NCI-H82 (cell line): ENCODE data around the gene CDKN2B-AS1.
"Not testable (repeated sequence)": the region's sequence is repeated elsewhere in the genome, so short reads cannot be mapped to it uniquely, and the experiment has no call there.

Experiments
- DNase-seq: peaks from one replicate; lab custom pipeline; 2025; lab: John Stamatoyannopoulos, UW

CDKN2B-AS1 gene

GRCh38 chr9:21994556-21995005 is at the start of gene CDKN2B-AS1:
Gene CDKN2B-AS1, plus strand, starts transcription at chr9:21994791.
- DNase-seq, result peak; percentile 92

GRCh38 chr9:21945606-21946005 is 49.0 kb upstream of the CDKN2B-AS1 start:
- no peak for DNase-seq

- DNase-seq, result no peak
Measured at GRCh38 chr9:21958833-21959232, 35.8 kb upstream of the CDKN2B-AS1 start.

GRCh38 chr9:21959268-21959667 is 35.3 kb upstream of the CDKN2B-AS1 start:
- not testable (repeated sequence) for DNase-seq

GRCh38 chr9:21961569-21961968 is 33.0 kb upstream of the CDKN2B-AS1 start:
- DNase-seq, result no peak

- DNase-seq, result no peak
Measured at GRCh38 chr9:21964925-21965385, 29.6 kb upstream of the CDKN2B-AS1 start.

GRCh38 chr9:21965401-21965951 is 29.1 kb upstream of the CDKN2B-AS1 start:
- no peak for DNase-seq

- no peak for DNase-seq
Measured at GRCh38 chr9:21966140-21966851, 28.3 kb upstream of the CDKN2B-AS1 start.

- DNase-seq, result no peak
Measured at GRCh38 chr9:21967169-21967568, 27.4 kb upstream of the CDKN2B-AS1 start.

GRCh38 chr9:21967702-21968101 is 26.9 kb upstream of the CDKN2B-AS1 start:
- no peak for DNase-seq

GRCh38 chr9:21968331-21969010 is 26.1 kb upstream of the CDKN2B-AS1 start:
- no peak for DNase-seq

- DNase-seq, result no peak
Measured at GRCh38 chr9:21969011-21969940, 25.3 kb upstream of the CDKN2B-AS1 start.

- no peak for DNase-seq
Measured at GRCh38 chr9:21969951-21970799, 24.4 kb upstream of the CDKN2B-AS1 start.

- no peak for DNase-seq
Measured at GRCh38 chr9:21970800-21971640, 23.6 kb upstream of the CDKN2B-AS1 start.

GRCh38 chr9:21972361-21972760 is 22.2 kb upstream of the CDKN2B-AS1 start:
- DNase-seq, result peak; percentile 43

- DNase-seq, result peak; percentile 78
Measured at GRCh38 chr9:21974343-21974721, 20.3 kb upstream of the CDKN2B-AS1 start.

GRCh38 chr9:21974722-21975409 is 19.7 kb upstream of the CDKN2B-AS1 start:
- peak; percentile 87 for DNase-seq

- no peak for DNase-seq
Measured at GRCh38 chr9:21976334-21976875, 18.2 kb upstream of the CDKN2B-AS1 start.

- no peak for DNase-seq
Measured at GRCh38 chr9:21982391-21982790, 12.2 kb upstream of the CDKN2B-AS1 start.
